Smooth muscle cell (in vitro differentiated cells): Measurements from ENCODE around the gene WDR87. TPM values are rescaled to one million over a fixed set of nuclear protein-coding genes. Genes with fewer than 3 reads are reported as not detected.

Experiments
- DNase-seq: peaks from one replicate; lab custom pipeline; 2025; ENCODE audit not compliant: unreplicated experiment; lab: John Stamatoyannopoulos, UW
- H2AFZ ChIP-seq: fragments of 200-600 bp; sonication (generic); 2 replicates; pipeline ENCODE4 v1.6.0; 2016; ENCODE audit warnings: antibody characterized with exemption, low read depth, mild to moderate bottlenecking
- H3F3A ChIP-seq: fragments of 200-600 bp; sonication (generic); 2 replicates; pipeline ENCODE4 v1.6.0; 2017; ENCODE audit warnings: antibody characterized with exemption, low read depth
- H3K27ac ChIP-seq: fragments of 200-600 bp; sonication (generic); 2 replicates; pipeline ENCODE4 v1.5.1; 2016; ENCODE audit warnings: low read depth, mild to moderate bottlenecking
- H3K27me3 ChIP-seq: fragments of 200-600 bp; sonication (generic); 2 replicates; pipeline ENCODE4 v1.6.1; 2016; ENCODE audit warnings: low read depth, mild to moderate bottlenecking
- H3K36me3 ChIP-seq: fragments of 200-600 bp; sonication (generic); 2 replicates; pipeline ENCODE4 v1.5.1; 2016; ENCODE audit warnings: low read depth
- H3K4me1 ChIP-seq: fragments of 200-600 bp; sonication (generic); 2 replicates; pipeline ENCODE4 v1.5.1; 2016; ENCODE audit warnings: low read depth
- H3K4me2 ChIP-seq: fragments of 200-600 bp; sonication (generic); 2 replicates; pipeline ENCODE4 v1.6.0; 2016; ENCODE audit warnings: mild to moderate bottlenecking
- H3K4me3 ChIP-seq: fragments of 200-600 bp; sonication (generic); 2 replicates; pipeline ENCODE4 v1.5.1; 2016; ENCODE audit warnings: mild to moderate bottlenecking
- H3K79me2 ChIP-seq: fragments of 200-600 bp; sonication (generic); 2 replicates; pipeline ENCODE4 v1.6.0; 2016; ENCODE audit warnings: low read depth, mild to moderate bottlenecking
- H3K9ac ChIP-seq: fragments of 200-600 bp; sonication (generic); 2 replicates; pipeline ENCODE4 v1.6.0; 2016; ENCODE audit warnings: low read depth
- H3K9me3 ChIP-seq: fragments of 200-600 bp; sonication (generic); replicated peaks from 2 replicates; pipeline ENCODE4 v1.5.1; 2016; ENCODE audit warnings: low read depth
- H4K20me1 ChIP-seq: fragments of 200-600 bp; sonication (generic); 2 replicates; pipeline ENCODE4 v1.6.0; 2016; ENCODE audit warnings: low read depth
- CTCF ChIP-seq: fragments of 200-600 bp; sonication (generic); IDR thresholded peaks from 2 replicates; pipeline ENCODE4 v1.5.1; 2017; ENCODE audit warnings: borderline replicate concordance, mild to moderate bottlenecking, antibody characterized with exemption; ENCODE audit not compliant: insufficient read depth, poor library complexity, severe bottlenecking
- WGBS: methylation state at CpG from one replicate; pipeline ENCODE4 v1.1.7; 2016; ENCODE audit warnings: low lambda C conversion rate; 5-methylcytosine and 5-hydroxymethylcytosine counted together
- polyA plus RNA-seq: library from polyadenylated mRNA; unstranded; fragments of >200 nt; fragmentation: Nextera tagmentation; extraction: Ambion mirVana; gene quantifications from 2 replicates; pipeline ENCODE4 v1.2.1, GENCODE V29; 2016
- total RNA-seq: library from RNA; depleted of rRNA; stranded (reverse); fragments of >200 nt; gene quantifications from 2 replicates; pipeline ENCODE4 v1.2.3, GENCODE V29; 2014

The WDR87 gene
- total and polyA plus RNA-seq, 2 experiments from 2014 or later: not detected

- no peak for TF ChIP-seq CTCF
Observed at GRCh38 chr19:37899966-37900365, 6.4 kb downstream of the WDR87 start.

GRCh38 chr19:37899453-37899852 lies 6.9 kb downstream of the WDR87 start:
- H3K27me3 ChIP-seq: no peaks in the 10 kb centered on the region
- H4K20me1 ChIP-seq: no peaks in the 10 kb centered on the region
- no peak overlapping the region for H3K9ac ChIP-seq
- H3K4me1 ChIP-seq: no peaks in the 10 kb centered on the region
- H3K9me3 ChIP-seq: no peaks in the 10 kb centered on the region
- no peaks in the 10 kb centered on the region for H3K36me3 ChIP-seq
- H3K4me2 ChIP-seq: no peak overlapping the region
- H3F3A ChIP-seq: no peaks in the 10 kb centered on the region
- no peak for DNase-seq
- H2AFZ ChIP-seq: no peak overlapping the region
- H3K79me2 ChIP-seq: no peaks in the 10 kb centered on the region
- WGBS: 67% methylated on average over 1 of the region's 1 CpG
- no peak overlapping the region for H3K4me3 ChIP-seq
- no peak overlapping the region for H3K27ac ChIP-seq
- no peak for TF ChIP-seq CTCF

More at GRCh38 chr19:37899966-37900365, 6.4 kb downstream of the WDR87 start:
- Histone ChIP-seq H3K27ac (no peak overlapping the region), H2AFZ (no peak overlapping the region), H3F3A (no peaks in the 10 kb centered on the region), H3K9me3 (no peaks in the 10 kb centered on the region), H4K20me1 (no peaks in the 10 kb centered on the region), H3K36me3 (no peaks in the 10 kb centered on the region), H3K79me2 (no peaks in the 10 kb centered on the region), H3K9ac (no peak overlapping the region), H3K27me3 (no peaks in the 10 kb centered on the region), H3K4me1 (no peaks in the 10 kb centered on the region), H3K4me2 (no peak overlapping the region), H3K4me3 (no peak overlapping the region)
- DNase-seq: no peak
- 90% methylated on average over 2 of the region's 2 CpGs for WGBS

GRCh38 chr19:37896180-37896579 lies 10.2 kb downstream of the WDR87 start:
- no peak overlapping the region for H3K4me3 ChIP-seq
- H3K4me2 ChIP-seq: no peak overlapping the region
- DNase-seq: no peak
- no peaks in the 10 kb centered on the region for H3K36me3 ChIP-seq
- no peaks in the 10 kb centered on the region for H3K9me3 ChIP-seq
- no peaks in the 10 kb centered on the region for H3F3A ChIP-seq
- TF ChIP-seq CTCF: no peak
- H3K27ac ChIP-seq: no peak overlapping the region
- H3K9ac ChIP-seq: no peak overlapping the region
- H2AFZ ChIP-seq: no peak overlapping the region
- no peaks in the 10 kb centered on the region for H3K4me1 ChIP-seq
- H3K79me2 ChIP-seq: no peaks in the 10 kb centered on the region
- H4K20me1 ChIP-seq: no peaks in the 10 kb centered on the region
- no peaks in the 10 kb centered on the region for H3K27me3 ChIP-seq
- 90% methylated on average over 8 of the region's 8 CpGs for WGBS

- no peak overlapping the region for H3K9ac ChIP-seq
- no peaks in the 10 kb centered on the region for H3K79me2 ChIP-seq
- no peaks in the 10 kb centered on the region for H4K20me1 ChIP-seq
- H2AFZ ChIP-seq: no peak overlapping the region
- no peak for DNase-seq
- no peaks in the 10 kb centered on the region for H3F3A ChIP-seq
- no peaks in the 10 kb centered on the region for H3K4me1 ChIP-seq
- H3K27me3 ChIP-seq: no peaks in the 10 kb centered on the region
- TF ChIP-seq CTCF: no peak
- no peak overlapping the region for H3K4me3 ChIP-seq
- no peaks in the 10 kb centered on the region for H3K9me3 ChIP-seq
- no peak overlapping the region for H3K27ac ChIP-seq
- no peak overlapping the region for H3K4me2 ChIP-seq
- 92% methylated on average over 11 of the region's 11 CpGs for WGBS
- no peaks in the 10 kb centered on the region for H3K36me3 ChIP-seq
Observed at GRCh38 chr19:37893845-37894575, 12.4 kb downstream of the WDR87 start.
